Activated naive CD8-positive, alpha-beta T cell treated with anti-CD3 and anti-CD28 coated beads for 36 hours (primary cell): Measurements from ENCODE around the gene TSNAXIP1. TPM values are rescaled to one million over a fixed set of nuclear protein-coding genes. Genes with fewer than 3 reads are reported as not detected.
A peak's percentile ranks its signal among the peaks of the same experiment; 100 is the strongest.

Source experiments
- DNase-seq: peaks from one replicate; pipeline ENCODE4 v3.0.0; 2021
- H3K27ac Mint-ChIP-seq: one replicate; pipeline ENCODE4 v1.8.0; 2022; ENCODE audit warnings: mild to moderate bottlenecking, moderate library complexity, mixed read lengths
- H3K27me3 Mint-ChIP-seq: one replicate; pipeline ENCODE4 v1.8.0; 2022; ENCODE audit warnings: mild to moderate bottlenecking, mixed read lengths
- H3K36me3 Mint-ChIP-seq: one replicate; pipeline ENCODE4 v1.8.0; 2021; ENCODE audit warnings: mild to moderate bottlenecking, mixed read lengths
- H3K4me1 Mint-ChIP-seq: one replicate; pipeline ENCODE4 v1.8.0; 2021; ENCODE audit warnings: mixed read lengths
- H3K4me3 Mint-ChIP-seq: one replicate; pipeline ENCODE4 v1.8.0; 2022; ENCODE audit warnings: mild to moderate bottlenecking, moderate library complexity, mixed read lengths
- H3K9me3 Mint-ChIP-seq: one replicate; pipeline ENCODE4 v1.8.0; 2022; ENCODE audit warnings: mixed read lengths
- total RNA-seq, 2 experiments: library from RNA; stranded (reverse); gene quantifications; one replicate each; pipeline ENCODE4 v1.2.3, GENCODE V29; 2021

TSNAXIP1 gene
- total RNA-seq, 2 experiments from 2014 or later, result 0.70 to 0.72 TPM

DNA sequence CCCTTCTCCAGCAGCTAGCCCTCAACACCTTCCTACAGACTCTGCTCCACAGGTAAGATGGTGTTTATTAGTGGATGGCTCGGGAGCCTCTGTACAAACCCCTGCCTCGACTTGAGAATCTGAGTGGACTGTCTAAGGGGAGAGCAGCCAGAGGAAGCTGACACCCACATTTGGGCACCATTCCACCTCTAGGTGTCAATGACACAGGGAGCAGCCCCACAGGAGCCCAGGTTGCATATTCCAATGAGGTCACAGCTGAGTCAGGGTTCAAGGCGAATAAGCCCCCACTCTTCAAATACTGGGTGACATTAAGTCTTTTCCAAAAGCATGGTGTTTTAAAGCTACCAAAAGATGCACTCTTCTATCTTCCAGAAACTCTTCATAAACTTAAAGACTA is 32.2 kb upstream of the TSNAXIP1 start:
- no peak for DNase-seq
- Mint-ChIP-seq H3K4me1 (peaks cover 4% of the 10 kb centered on the region), H3K9me3 (no peaks in the 10 kb centered on the region), H3K27ac (no peak overlapping the region), H3K27me3 (no peaks in the 10 kb centered on the region), H3K36me3 (peaks cover 9% of the 10 kb centered on the region), H3K4me3 (no peak overlapping the region)

DNA sequence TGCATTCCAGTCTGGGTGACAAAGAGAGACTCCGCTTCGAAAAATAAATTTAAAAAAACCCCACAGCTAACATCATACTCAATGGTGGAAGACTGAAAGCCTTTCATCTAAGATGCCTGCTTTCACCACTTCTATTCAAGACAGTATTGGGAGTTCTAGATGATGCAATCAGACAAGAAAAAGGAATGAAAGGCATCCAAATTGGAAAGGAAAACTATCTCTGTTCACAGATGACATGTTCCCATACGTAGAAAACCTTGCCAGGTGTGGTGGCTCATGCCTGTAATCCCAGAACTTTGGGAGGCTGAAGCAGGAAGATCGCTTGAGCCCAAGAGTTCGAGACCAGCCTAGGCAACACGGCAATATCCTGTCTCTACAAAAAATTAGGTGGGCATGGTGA is 31.4 kb upstream of the TSNAXIP1 start:
- Mint-ChIP-seq H3K27me3 (no peaks in the 10 kb centered on the region), H3K27ac (no peak overlapping the region), H3K4me1 (peaks cover 11% of the 10 kb centered on the region), H3K9me3 (no peaks in the 10 kb centered on the region), H3K36me3 (peaks cover 15% of the 10 kb centered on the region), H3K4me3 (no peak overlapping the region)
- no peak for DNase-seq

DNA sequence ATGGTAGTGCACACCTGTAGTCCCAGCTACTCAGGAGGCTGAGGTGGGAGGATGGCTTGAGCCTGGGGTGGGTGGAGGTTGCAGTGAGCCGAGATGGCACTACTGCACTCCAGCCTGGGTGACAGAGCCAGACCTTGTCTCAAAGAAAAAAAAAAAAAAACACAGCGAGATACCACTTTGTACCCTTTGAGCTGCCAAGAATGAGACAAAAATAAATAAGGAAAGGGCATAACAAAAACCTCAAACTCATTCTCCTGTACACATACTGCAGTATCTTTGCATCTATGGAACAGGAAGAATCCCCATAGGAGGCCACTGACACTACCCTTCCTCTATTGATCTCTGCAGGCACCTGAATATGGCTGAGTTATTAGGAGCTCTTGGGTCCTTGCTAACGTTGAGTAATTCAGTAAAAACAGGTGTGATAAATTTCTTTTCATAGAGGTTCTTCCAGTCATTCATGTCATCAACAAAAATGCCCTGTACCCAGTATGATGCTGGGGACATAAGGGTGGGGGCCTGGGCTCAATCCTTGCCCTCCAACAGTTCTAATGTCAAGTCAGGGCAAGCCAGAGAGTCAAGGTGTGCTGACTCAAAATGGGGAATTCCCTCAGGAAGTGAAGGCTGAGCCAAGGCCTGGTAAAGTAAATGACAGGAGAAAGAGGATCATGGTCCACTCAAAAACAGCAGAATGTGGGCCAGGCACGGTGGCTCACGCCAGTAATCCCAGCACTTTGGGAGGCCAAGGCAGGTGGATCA is 27.3 kb upstream of the TSNAXIP1 start:
- Mint-ChIP-seq H3K36me3 (peaks cover 19% of the 10 kb centered on the region), H3K27ac (no peak overlapping the region), H3K4me1 (peaks cover 29% of the 10 kb centered on the region), H3K27me3 (no peaks in the 10 kb centered on the region), H3K4me3 (no peak overlapping the region), H3K9me3 (peaks cover 2% of the 10 kb centered on the region)
- no peak for DNase-seq

GRCh38 chr16:67780847-67781564 is 25.7 kb upstream of the TSNAXIP1 start:
- no peak overlapping the region for H3K4me3 Mint-ChIP-seq

GRCh38 chr16:67781565-67781921 is 25.1 kb upstream of the TSNAXIP1 start:
- Mint-ChIP-seq H3K9me3 (peaks cover 2% of the 10 kb centered on the region), H3K27ac (peak overlapping the region; percentile 35), H3K4me1 (peaks cover 30% of the 10 kb centered on the region), H3K27me3 (no peaks in the 10 kb centered on the region), H3K4me3 (no peak overlapping the region), H3K36me3 (peaks cover 21% of the 10 kb centered on the region)
- DNase-seq, result no peak

More at GRCh38 chr16:67780847-67781564, 25.7 kb upstream of the TSNAXIP1 start:
- Mint-ChIP-seq H3K4me1 (peaks cover 27% of the 10 kb centered on the region), H3K27ac (peak overlapping the region; percentile 35), H3K9me3 (peaks cover 2% of the 10 kb centered on the region), H3K36me3 (peaks cover 21% of the 10 kb centered on the region), H3K27me3 (no peaks in the 10 kb centered on the region)
- DNase-seq, result no peak

GRCh38 chr16:67782567-67783352 is 23.9 kb upstream of the TSNAXIP1 start:
- Mint-ChIP-seq H3K36me3 (peaks cover 19% of the 10 kb centered on the region), H3K27ac (no peak overlapping the region), H3K9me3 (peaks cover 2% of the 10 kb centered on the region), H3K4me1 (peaks cover 34% of the 10 kb centered on the region), H3K4me3 (no peak overlapping the region), H3K27me3 (no peaks in the 10 kb centered on the region)
- no peak for DNase-seq

- DNase-seq, result no peak
- Mint-ChIP-seq H3K27ac (no peak overlapping the region), H3K4me1 (peaks cover 34% of the 10 kb centered on the region), H3K36me3 (peaks cover 19% of the 10 kb centered on the region), H3K27me3 (no peaks in the 10 kb centered on the region), H3K9me3 (peaks cover 2% of the 10 kb centered on the region), H3K4me3 (no peak overlapping the region)
Measured at GRCh38 chr16:67783353-67783725, 23.4 kb upstream of the TSNAXIP1 start.

DNA sequence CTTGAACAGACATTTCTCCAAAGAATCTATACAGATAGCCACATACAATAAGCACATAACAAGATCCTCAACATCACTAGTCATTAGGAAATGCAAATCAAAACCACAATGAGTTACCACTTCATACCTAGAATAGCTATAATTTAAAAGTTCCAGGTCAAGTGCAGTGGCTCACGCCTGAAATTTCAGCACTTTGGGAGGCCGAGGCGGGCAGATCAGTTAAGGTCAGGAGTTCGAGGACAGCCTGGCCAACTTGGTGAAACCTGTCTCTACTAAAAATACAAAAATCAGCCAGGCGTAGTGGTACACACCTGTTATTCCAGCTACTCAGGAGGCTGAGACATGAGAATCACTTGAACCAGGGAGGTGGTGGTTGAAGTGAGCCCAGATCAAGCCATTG is 20.2 kb upstream of the TSNAXIP1 start:
- H3K9me3 Mint-ChIP-seq, result peaks cover 2% of the 10 kb centered on the region
- H3K27ac Mint-ChIP-seq, result no peak overlapping the region
- peaks cover 15% of the 10 kb centered on the region for H3K36me3 Mint-ChIP-seq
- H3K4me3 Mint-ChIP-seq, result no peak overlapping the region
- DNase-seq, result no peak
- H3K4me1 Mint-ChIP-seq, result peaks cover 21% of the 10 kb centered on the region
- no peaks in the 10 kb centered on the region for H3K27me3 Mint-ChIP-seq

GRCh38 chr16:67790071-67790470 is 16.6 kb upstream of the TSNAXIP1 start:
- H3K36me3 Mint-ChIP-seq, result peaks cover 2% of the 10 kb centered on the region
- no peak for DNase-seq
- peaks cover 12% of the 10 kb centered on the region for H3K4me1 Mint-ChIP-seq
- no peak overlapping the region for H3K4me3 Mint-ChIP-seq
- no peaks in the 10 kb centered on the region for H3K27me3 Mint-ChIP-seq
- no peaks in the 10 kb centered on the region for H3K9me3 Mint-ChIP-seq
- H3K27ac Mint-ChIP-seq, result no peak overlapping the region

- Mint-ChIP-seq H3K9me3 (no peaks in the 10 kb centered on the region), H3K27ac (peak overlapping the region; percentile 25), H3K36me3 (peaks cover 13% of the 10 kb centered on the region), H3K27me3 (no peaks in the 10 kb centered on the region), H3K4me3 (no peak overlapping the region), H3K4me1 (peaks cover 20% of the 10 kb centered on the region)
- DNase-seq, result no peak
Measured at GRCh38 chr16:67796099-67796718, 10.5 kb upstream of the TSNAXIP1 start.

DNA sequence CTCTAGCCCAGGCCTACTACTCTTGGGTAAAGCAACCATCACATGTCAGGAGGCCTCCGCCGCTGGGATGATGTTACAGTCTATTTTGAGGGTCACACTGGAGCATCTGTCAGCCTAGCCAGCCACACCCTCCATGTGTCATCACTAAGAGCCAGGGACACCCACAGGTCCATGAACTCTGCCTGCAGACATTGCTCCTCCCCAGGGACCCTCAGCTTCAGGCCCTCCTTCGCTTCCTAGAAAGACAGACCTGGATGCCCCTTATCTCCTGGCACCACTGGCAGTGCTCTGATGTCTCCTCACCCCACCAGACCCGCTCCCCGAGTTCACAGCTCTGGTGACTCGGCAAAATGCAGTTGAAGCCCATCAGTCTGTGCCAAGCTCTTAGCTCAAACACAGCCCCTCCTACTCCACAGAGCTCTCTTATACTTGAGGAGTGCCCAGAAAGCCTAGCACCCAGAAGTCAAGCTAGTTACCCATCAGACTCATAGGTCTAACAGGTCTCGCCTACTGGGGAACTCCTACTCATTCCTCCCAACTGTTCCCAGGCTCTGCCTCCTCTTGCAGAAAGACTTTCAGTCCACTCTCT is 6.3 kb upstream of the TSNAXIP1 start:
- Mint-ChIP-seq H3K36me3 (peaks cover 46% of the 10 kb centered on the region), H3K9me3 (no peaks in the 10 kb centered on the region), H3K27ac (no peak overlapping the region), H3K4me3 (no peak overlapping the region), H3K27me3 (no peaks in the 10 kb centered on the region), H3K4me1 (peaks cover 59% of the 10 kb centered on the region)
- no peak for DNase-seq

DNA sequence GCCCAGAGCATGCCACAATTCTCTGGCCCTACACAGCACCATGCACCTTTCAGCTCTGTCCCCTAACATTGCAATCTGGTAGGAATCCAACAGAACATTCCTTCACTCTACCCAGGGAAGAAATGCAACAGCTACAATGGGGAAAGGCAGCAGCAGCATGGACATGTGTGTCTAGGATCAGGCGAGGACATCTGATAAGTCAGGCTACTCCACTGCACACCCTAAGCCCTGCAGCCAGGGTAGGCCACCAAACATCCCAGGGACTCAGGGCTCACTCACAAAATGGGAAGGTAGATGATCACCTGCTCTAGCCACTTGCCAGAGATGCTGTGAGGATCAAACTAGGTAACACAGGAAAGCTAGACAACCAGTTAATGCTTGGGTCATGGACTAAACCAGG is 5.4 kb upstream of the TSNAXIP1 start:
- H3K9me3 Mint-ChIP-seq, result no peaks in the 10 kb centered on the region
- H3K4me1 Mint-ChIP-seq, result peaks cover 60% of the 10 kb centered on the region
- no peak overlapping the region for H3K4me3 Mint-ChIP-seq
- H3K36me3 Mint-ChIP-seq, result peaks cover 46% of the 10 kb centered on the region
- DNase-seq, result no peak
- H3K27ac Mint-ChIP-seq, result no peak overlapping the region
- H3K27me3 Mint-ChIP-seq, result no peaks in the 10 kb centered on the region

- H3K4me1 Mint-ChIP-seq, result peaks cover 58% of the 10 kb centered on the region
- H3K27me3 Mint-ChIP-seq, result no peaks in the 10 kb centered on the region
- no peaks in the 10 kb centered on the region for H3K9me3 Mint-ChIP-seq
- peak overlapping the region; percentile 38 for H3K27ac Mint-ChIP-seq
- peaks cover 44% of the 10 kb centered on the region for H3K36me3 Mint-ChIP-seq
- peak; percentile 15 for DNase-seq
- H3K4me3 Mint-ChIP-seq, result no peak overlapping the region
Measured at GRCh38 chr16:67801883-67802282, 4.8 kb upstream of the TSNAXIP1 start.

DNA sequence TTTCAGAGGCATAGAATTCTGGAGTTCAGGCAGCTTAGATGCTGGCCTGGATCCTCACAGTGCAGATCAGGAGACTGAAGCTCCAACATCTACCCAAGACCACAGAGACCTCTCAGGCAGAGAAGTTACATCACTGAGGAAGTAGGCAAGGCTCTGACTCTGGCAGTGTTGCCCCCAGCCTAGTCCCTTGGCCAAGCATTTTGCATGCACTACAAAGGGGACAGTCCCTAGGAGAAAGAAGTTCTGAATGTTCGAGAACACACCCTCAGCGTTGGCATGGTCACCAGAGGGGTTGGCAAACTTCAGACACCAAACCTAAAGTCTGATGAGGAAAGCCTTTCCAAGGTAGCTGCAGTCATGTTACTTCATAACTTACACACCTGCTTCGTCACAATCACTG is 2.8 kb upstream of the TSNAXIP1 start:
- peaks cover 41% of the 10 kb centered on the region for H3K36me3 Mint-ChIP-seq
- peak overlapping the region; percentile 40 for H3K4me3 Mint-ChIP-seq
- DNase-seq, result peak; percentile 32

More for the DNA sequence above, 2.8 kb upstream of the TSNAXIP1 start:
- Mint-ChIP-seq H3K4me1 (peaks cover 61% of the 10 kb centered on the region), H3K27ac (no peak overlapping the region), H3K9me3 (no peaks in the 10 kb centered on the region), H3K27me3 (no peaks in the 10 kb centered on the region)
